GM19099 (cell line): Measurements from ENCODE around the gene SRSF6.

ENCODE experiments used
- POLR2A ChIP-seq: IDR thresholded peaks from 3 replicates; pipeline ENCODE4 v1.6.1; 2011; ENCODE audit warnings: low read depth; ENCODE audit not compliant: insufficient read length; ENCODE audit errors: extremely low read depth

Gene SRSF6

GRCh38 chr20:43457640-43458421 is at the start of gene SRSF6:
Gene SRSF6 (plus strand): TSS chr20:43457896. CDS start chr20:43458034, 138 bp downstream.
- TF ChIP-seq POLR2A = peak; percentile 99

GRCh38 chr20:43408848-43409576 is 48.7 kb upstream of the SRSF6 start:
- no peak for TF ChIP-seq POLR2A

- TF ChIP-seq POLR2A = no peak
These were observed 48.2 kb upstream of the SRSF6 start for GRCh38 chr20:43409577-43409913.

- TF ChIP-seq POLR2A = no peak
These were observed 41.9 kb upstream of the SRSF6 start for GRCh38 chr20:43415661-43416430.

- TF ChIP-seq POLR2A = no peak
These were observed 41.0 kb upstream of the SRSF6 start for GRCh38 chr20:43416591-43417228.

- TF ChIP-seq POLR2A = no peak
These were observed 37.5 kb upstream of the SRSF6 start for GRCh38 chr20:43420192-43420591.

- no peak for TF ChIP-seq POLR2A
These were observed 31.5 kb upstream of the SRSF6 start for GRCh38 chr20:43426172-43426571.

GRCh38 chr20:43430265-43431133 is 27.2 kb upstream of the SRSF6 start:
- no peak for TF ChIP-seq POLR2A

GRCh38 chr20:43431134-43431519 is 26.6 kb upstream of the SRSF6 start:
- TF ChIP-seq POLR2A = no peak

- no peak for TF ChIP-seq POLR2A
These were observed 25.2 kb upstream of the SRSF6 start for GRCh38 chr20:43432498-43432897.

- no peak for TF ChIP-seq POLR2A
These were observed 24.3 kb upstream of the SRSF6 start for GRCh38 chr20:43433250-43433854.

- no peak for TF ChIP-seq POLR2A
These were observed 23.1 kb upstream of the SRSF6 start for GRCh38 chr20:43434565-43434964.

- TF ChIP-seq POLR2A = no peak
These were observed 18.9 kb upstream of the SRSF6 start for GRCh38 chr20:43438578-43439316.
